ENCODE results near the gene IER3. TPM values are rescaled to one million over a fixed set of nuclear protein-coding genes. Genes with fewer than 3 reads are reported as not detected.
"Not testable (repeated sequence)": the region's sequence is repeated elsewhere in the genome, so short reads cannot be mapped to it uniquely, and the experiment has no call there.

Gene IER3
- total and polyA plus RNA-seq, 5 donors from 2014 or later, result 0.38 to 5.1 (median 1.7) TPM

- no peaks in the 10 kb centered on the region for H3K9me3 ChIP-seq (ENCODE audit: control insufficient read depth in 2 of 2, low read length in 2 of 2)
- H3K36me3 ChIP-seq (ENCODE audit: control insufficient read depth, insufficient read depth, low read length), result no peaks in the 10 kb centered on the region
- peak overlapping the region in 1 of 4 donors; percentile 58 for H3K4me3 Mint-ChIP-seq
- no peaks in the 10 kb centered on the region for H3K27me3 Mint-ChIP-seq
- H3K9me3 Mint-ChIP-seq, result no peaks in the 10 kb centered on the region
- peaks cover 24 to 66% (median 45%) of the 10 kb centered on the region in 4 donors for H3K4me1 Mint-ChIP-seq
- no peak overlapping the region for H3K27ac ChIP-seq (ENCODE audit: insufficient read depth, low read length, poor library complexity, severe bottlenecking)
- no peaks in the 10 kb centered on the region for H3K27me3 ChIP-seq (ENCODE audit: control insufficient read depth, insufficient read depth, low read length)
- H3K27ac Mint-ChIP-seq, result no peak overlapping the region
- H3K4me3 ChIP-seq (ENCODE audit: low read depth, low read length), result no peak overlapping the region
- no peak for DNase-seq
- H3K4me1 ChIP-seq (ENCODE audit: control insufficient read depth, insufficient read depth, low read length, poor library complexity, severe bottlenecking), result peaks cover 24% of the 10 kb centered on the region
- H3K36me3 Mint-ChIP-seq, result no peaks in the 10 kb centered on the region
- no peak for ATAC-seq (ENCODE audit: low read depth in 2 of 2)
Observed at GRCh38 chr6:30767158-30767943, 23.0 kb upstream of the IER3 start.

- ATAC-seq (ENCODE audit: low read depth in 2 of 2) (no peak), DNase-seq (no peak)
- Mint-ChIP-seq H3K4me1 (peaks cover 24 to 64% (median 43%) of the 10 kb centered on the region in 4 donors), H3K9me3 (no peaks in the 10 kb centered on the region), H3K4me3 (no peak overlapping the region), H3K27me3 (no peaks in the 10 kb centered on the region), H3K36me3 (no peaks in the 10 kb centered on the region), H3K27ac (peak overlapping the region in 1 of 3 donors; percentile 4)
- no peaks in the 10 kb centered on the region for H3K27me3 ChIP-seq (ENCODE audit: control insufficient read depth, insufficient read depth, low read length)
- H3K9me3 ChIP-seq (ENCODE audit: control insufficient read depth in 2 of 2, low read length in 2 of 2), result no peaks in the 10 kb centered on the region
- no peak overlapping the region for H3K27ac ChIP-seq (ENCODE audit: insufficient read depth, low read length, poor library complexity, severe bottlenecking)
- H3K4me3 ChIP-seq (ENCODE audit: low read depth, low read length), result no peak overlapping the region
- peaks cover 24% of the 10 kb centered on the region for H3K4me1 ChIP-seq (ENCODE audit: control insufficient read depth, insufficient read depth, low read length, poor library complexity, severe bottlenecking)
- no peaks in the 10 kb centered on the region for H3K36me3 ChIP-seq (ENCODE audit: control insufficient read depth, insufficient read depth, low read length)
Observed at GRCh38 chr6:30766461-30767157, 22.3 kb upstream of the IER3 start.

GRCh38 chr6:30765495-30765894 is 21.1 kb upstream of the IER3 start:
- peaks cover 24 to 60% (median 43%) of the 10 kb centered on the region in 4 donors for H3K4me1 Mint-ChIP-seq
- DNase-seq; H3K27ac Mint-ChIP-seq; ATAC-seq (ENCODE audit: low read depth in 2 of 2); H3K36me3 ChIP-seq (ENCODE audit: control insufficient read depth, insufficient read depth, low read length); H3K4me3 Mint-ChIP-seq; H3K36me3 Mint-ChIP-seq; H3K27ac ChIP-seq (ENCODE audit: insufficient read depth, low read length, poor library complexity, severe bottlenecking); H3K27me3 ChIP-seq (ENCODE audit: control insufficient read depth, insufficient read depth, low read length); H3K9me3 ChIP-seq (ENCODE audit: control insufficient read depth in 2 of 2, low read length in 2 of 2); H3K27me3 Mint-ChIP-seq; H3K9me3 Mint-ChIP-seq; H3K4me3 ChIP-seq (ENCODE audit: low read depth, low read length): not testable (repeated sequence)
- peaks cover 24% of the 10 kb centered on the region for H3K4me1 ChIP-seq (ENCODE audit: control insufficient read depth, insufficient read depth, low read length, poor library complexity, severe bottlenecking)

GRCh38 chr6:30764490-30765043 is 20.2 kb upstream of the IER3 start:
- H3K4me3 ChIP-seq (ENCODE audit: low read depth, low read length); H3K27ac ChIP-seq (ENCODE audit: insufficient read depth, low read length, poor library complexity, severe bottlenecking); H3K27me3 Mint-ChIP-seq; H3K9me3 Mint-ChIP-seq; H3K4me3 Mint-ChIP-seq; H3K36me3 Mint-ChIP-seq; DNase-seq; H3K36me3 ChIP-seq (ENCODE audit: control insufficient read depth, insufficient read depth, low read length); ATAC-seq (ENCODE audit: low read depth in 2 of 2); H3K9me3 ChIP-seq (ENCODE audit: control insufficient read depth in 2 of 2, low read length in 2 of 2); H3K27me3 ChIP-seq (ENCODE audit: control insufficient read depth, insufficient read depth, low read length): not testable (repeated sequence)
- H3K4me1 Mint-ChIP-seq, result peaks cover 18 to 50% (median 35%) of the 10 kb centered on the region in 4 donors
- peak overlapping the region; percentile 0 to 18 (median 5) for H3K27ac Mint-ChIP-seq
- H3K4me1 ChIP-seq (ENCODE audit: control insufficient read depth, insufficient read depth, low read length, poor library complexity, severe bottlenecking), result peaks cover 18% of the 10 kb centered on the region

GRCh38 chr6:30763618-30764489 is 19.5 kb upstream of the IER3 start:
- Mint-ChIP-seq H3K27ac (peak overlapping the region; percentile 0 to 38 (median 18)), H3K9me3 (no peaks in the 10 kb centered on the region), H3K4me3 (peak overlapping the region in 2 of 4 donors; percentile 13 to 51), H3K36me3 (no peaks in the 10 kb centered on the region), H3K27me3 (peaks cover 9% of the 10 kb centered on the region), H3K4me1 (peaks cover 11 to 43% (median 30%) of the 10 kb centered on the region in 4 donors)
- no peak overlapping the region for H3K4me3 ChIP-seq (ENCODE audit: low read depth, low read length)
- peaks cover 11% of the 10 kb centered on the region for H3K4me1 ChIP-seq (ENCODE audit: control insufficient read depth, insufficient read depth, low read length, poor library complexity, severe bottlenecking)
- no peak overlapping the region for H3K27ac ChIP-seq (ENCODE audit: insufficient read depth, low read length, poor library complexity, severe bottlenecking)
- no peaks in the 10 kb centered on the region for H3K36me3 ChIP-seq (ENCODE audit: control insufficient read depth, insufficient read depth, low read length)
- no peaks in the 10 kb centered on the region for H3K27me3 ChIP-seq (ENCODE audit: control insufficient read depth, insufficient read depth, low read length)
- no peaks in the 10 kb centered on the region for H3K9me3 ChIP-seq (ENCODE audit: control insufficient read depth in 2 of 2, low read length in 2 of 2)
- no peak for DNase-seq
- ATAC-seq (ENCODE audit: low read depth in 2 of 2), result peak; percentile 34 to 47

GRCh38 chr6:30763155-30763617 is 18.8 kb upstream of the IER3 start:
- peak overlapping the region in 2 of 3 donors; percentile 18 to 36 for H3K27ac Mint-ChIP-seq
- Histone ChIP-seq H3K4me3 (ENCODE audit: low read depth, low read length) (no peak overlapping the region), H3K4me1 (ENCODE audit: control insufficient read depth, insufficient read depth, low read length, poor library complexity, severe bottlenecking) (peaks cover 4% of the 10 kb centered on the region)

GRCh38 chr6:30761791-30762429 is 17.6 kb upstream of the IER3 start:
- peaks cover 5 to 27% (median 16%) of the 10 kb centered on the region in 4 donors for H3K4me1 Mint-ChIP-seq
- Histone ChIP-seq H3K27me3 (ENCODE audit: control insufficient read depth, insufficient read depth, low read length) (no peaks in the 10 kb centered on the region), H3K27ac (ENCODE audit: insufficient read depth, low read length, poor library complexity, severe bottlenecking) (no peak overlapping the region), H3K4me1 (ENCODE audit: control insufficient read depth, insufficient read depth, low read length, poor library complexity, severe bottlenecking) (no peaks in the 10 kb centered on the region), H3K9me3 (ENCODE audit: control insufficient read depth in 2 of 2, low read length in 2 of 2) (no peaks in the 10 kb centered on the region), H3K4me3 (ENCODE audit: low read depth, low read length) (no peak overlapping the region), H3K36me3 (ENCODE audit: control insufficient read depth, insufficient read depth, low read length) (no peaks in the 10 kb centered on the region)
- DNase-seq, result no peak
- H3K27me3 Mint-ChIP-seq, result peaks cover 12% of the 10 kb centered on the region
- H3K9me3 Mint-ChIP-seq, result no peaks in the 10 kb centered on the region
- H3K36me3 Mint-ChIP-seq, result no peaks in the 10 kb centered on the region
- H3K4me3 Mint-ChIP-seq, result peak overlapping the region in 1 of 4 donors; percentile 15
- ATAC-seq (ENCODE audit: low read depth in 2 of 2), result no peak
- no peak overlapping the region for H3K27ac Mint-ChIP-seq

More at GRCh38 chr6:30763155-30763617, 18.8 kb upstream of the IER3 start:
- H3K9me3 ChIP-seq (ENCODE audit: control insufficient read depth in 2 of 2, low read length in 2 of 2), result no peaks in the 10 kb centered on the region
- no peak for DNase-seq
- Mint-ChIP-seq H3K27me3 (peaks cover 12% of the 10 kb centered on the region), H3K4me1 (peaks cover 5 to 37% (median 24%) of the 10 kb centered on the region in 4 donors), H3K9me3 (no peaks in the 10 kb centered on the region), H3K4me3 (no peak overlapping the region), H3K36me3 (no peaks in the 10 kb centered on the region)
- no peaks in the 10 kb centered on the region for H3K36me3 ChIP-seq (ENCODE audit: control insufficient read depth, insufficient read depth, low read length)
- ATAC-seq (ENCODE audit: low read depth in 2 of 2), result no peak
- H3K27ac ChIP-seq (ENCODE audit: insufficient read depth, low read length, poor library complexity, severe bottlenecking), result no peak overlapping the region
- H3K27me3 ChIP-seq (ENCODE audit: control insufficient read depth, insufficient read depth, low read length), result no peaks in the 10 kb centered on the region

Data from CD4-positive, CD25-positive, alpha-beta regulatory T cell (primary cell).